ENCODE measurements around the gene TAF11L3. TPM values are rescaled to one million over a fixed set of nuclear protein-coding genes. Genes with fewer than 3 reads are reported as not detected.
"Not testable (repeated sequence)": the region's sequence is repeated elsewhere in the genome, so short reads cannot be mapped to it uniquely, and the experiment has no call there.

The TAF11L3 gene
- total and polyA plus RNA-seq, 9 of the 15 experiments (the other 6 are each of a cell fraction or from before 2014, with no cell fraction given), result 0.20 TPM; not detected in 8

DNA sequence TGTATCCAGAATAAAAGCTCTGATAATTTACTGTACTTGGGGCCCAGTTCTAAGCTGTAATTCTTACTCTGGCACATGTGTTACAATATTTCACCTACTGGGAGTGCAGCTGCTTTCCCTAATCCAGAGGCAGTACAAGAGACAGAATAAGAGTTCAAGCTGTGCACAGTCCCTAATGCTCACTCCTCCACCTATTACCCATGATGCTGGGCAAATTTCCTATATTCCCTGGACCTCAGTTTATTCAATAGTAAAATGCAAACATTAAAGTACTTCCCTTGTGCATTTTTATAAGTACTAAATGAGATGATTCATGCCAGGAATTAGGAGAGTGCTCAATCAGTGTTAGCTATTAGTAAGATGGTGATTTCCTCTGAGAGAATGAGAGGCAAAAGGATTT, 48.1 kb upstream of the TAF11L3 start (continued):
- TF ChIP-seq, protein P1, sequence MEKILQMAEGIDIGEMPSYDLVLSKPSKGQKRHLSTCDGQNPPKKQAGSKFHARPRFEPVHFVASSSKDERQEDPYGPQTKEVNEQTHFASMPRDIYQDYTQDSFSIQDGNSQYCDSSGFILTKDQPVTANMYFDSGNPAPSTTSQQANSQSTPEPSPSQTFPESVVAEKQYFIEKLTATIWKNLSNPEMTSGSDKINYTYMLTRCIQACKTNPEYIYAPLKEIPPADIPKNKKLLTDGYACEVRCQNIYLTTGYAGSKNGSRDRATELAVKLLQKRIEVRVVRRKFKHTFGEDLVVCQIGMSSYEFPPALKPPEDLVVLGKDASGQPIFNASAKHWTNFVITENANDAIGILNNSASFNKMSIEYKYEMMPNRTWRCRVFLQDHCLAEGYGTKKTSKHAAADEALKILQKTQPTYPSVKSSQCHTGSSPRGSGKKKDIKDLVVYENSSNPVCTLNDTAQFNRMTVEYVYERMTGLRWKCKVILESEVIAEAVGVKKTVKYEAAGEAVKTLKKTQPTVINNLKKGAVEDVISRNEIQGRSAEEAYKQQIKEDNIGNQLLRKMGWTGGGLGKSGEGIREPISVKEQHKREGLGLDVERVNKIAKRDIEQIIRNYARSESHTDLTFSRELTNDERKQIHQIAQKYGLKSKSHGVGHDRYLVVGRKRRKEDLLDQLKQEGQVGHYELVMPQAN (IDR thresholded peaks at IDR 0.05; ENCODE audit: borderline replicate concordance), result no peak

GRCh38 chr5:17475064-17475463, 43.1 kb upstream of the TAF11L3 start:
- intact Hi-C loops (cut with micrococcal nuclease); H3K4me1 ChIP-seq (replicated peaks in 1 of 2; ENCODE audit: control insufficient read depth in 2 of 2, insufficient read depth in 2 of 2, low read length in 2 of 2); H2AFZ ChIP-seq (ENCODE audit: low read depth, low read length); POLR2A ChIA-PET; H3K4me2 ChIP-seq (ENCODE audit: insufficient read depth, low read length); H3K36me3 ChIP-seq (ENCODE audit: control insufficient read depth, insufficient read depth, low read length); BruUV-seq (replicated peaks); FAIRE-seq; H3K27me3 ChIP-seq (ENCODE audit: control insufficient read depth in 2 of 2, insufficient read depth in 2 of 2, low read length in 2 of 2); H3K9me3 ChIP-seq (replicated peaks; ENCODE audit: control insufficient read depth, insufficient read depth, low read depth, low read length); H3K4me3 ChIP-seq; H3K79me2 ChIP-seq (ENCODE audit: control insufficient read depth, insufficient read depth, low read length); CTCF ChIA-PET (ENCODE audit: low intra/inter-chr PET ratio); H4K20me1 ChIP-seq (replicated peaks; ENCODE audit: control insufficient read depth, insufficient read depth, low read length); ATAC-seq; H3K9me1 ChIP-seq (ENCODE audit: control insufficient read depth, insufficient read depth, low read length); H3K27ac ChIP-seq (ENCODE audit: extremely low read depth, low read depth, low read length); H3K9ac ChIP-seq (ENCODE audit: insufficient read depth in 1 of 2, low read depth in 2 of 2, low read length in 2 of 2); DNase-seq (ENCODE audit: extremely low read depth in 1 of 4, low spot score in 3 of 4): not testable (repeated sequence)
- in situ Hi-C loops (cut with MboI), result loop anchor here (25.0 kb wide), 1 partner anchor 837 kb away; no protein-coding TSS in a partner anchor

GRCh38 chr5:17477043-17477442, 41.1 kb upstream of the TAF11L3 start:
- CTCF ChIA-PET (ENCODE audit: low intra/inter-chr PET ratio), result no interaction called here
- Histone ChIP-seq H3K27me3 (ENCODE audit: control insufficient read depth in 2 of 2, insufficient read depth in 2 of 2, low read length in 2 of 2) (no peaks in the 10 kb centered on the region), H3K4me2 (ENCODE audit: insufficient read depth, low read length) (no peak overlapping the region), H3K79me2 (ENCODE audit: control insufficient read depth, insufficient read depth, low read length) (no peaks in the 10 kb centered on the region), H3K9ac (ENCODE audit: insufficient read depth in 1 of 2, low read depth in 2 of 2, low read length in 2 of 2) (no peak overlapping the region), H3K4me1 (replicated peaks in 1 of 2; ENCODE audit: control insufficient read depth in 2 of 2, insufficient read depth in 2 of 2, low read length in 2 of 2) (no peaks in the 10 kb centered on the region), H4K20me1 (replicated peaks; ENCODE audit: control insufficient read depth, insufficient read depth, low read length) (no peaks in the 10 kb centered on the region), H3K4me3 (no peak overlapping the region), H3K36me3 (ENCODE audit: control insufficient read depth, insufficient read depth, low read length) (no peaks in the 10 kb centered on the region), H3K27ac (ENCODE audit: extremely low read depth, low read depth, low read length) (no peak overlapping the region), H2AFZ (ENCODE audit: low read depth, low read length) (no peak overlapping the region), H3K9me3 (replicated peaks; ENCODE audit: control insufficient read depth, insufficient read depth, low read depth, low read length) (no peaks in the 10 kb centered on the region), H3K9me1 (ENCODE audit: control insufficient read depth, insufficient read depth, low read length) (no peaks in the 10 kb centered on the region)
- DNase-seq (ENCODE audit: extremely low read depth in 1 of 4, low spot score in 3 of 4), result no peak
- intact Hi-C loops (cut with micrococcal nuclease), result no loop called here
- in situ Hi-C loops (cut with MboI), result loop anchor here (25.0 kb wide), 1 partner anchor 835 kb away; no protein-coding TSS in a partner anchor
- WGBS (ENCODE audit: insufficient coverage, low coverage, missing lambda C conversion rate), result 0% methylated on average over 3 of the region's 3 CpGs
- FAIRE-seq, result no peak
- POLR2A ChIA-PET, result interaction anchor here (0.6 to 0.7 kb wide), 2 partner anchors 8 to 9 kb away, joined by 3 to 4 read pairs; no protein-coding TSS in a partner anchor
- ATAC-seq, result no peak
- BruUV-seq (replicated peaks), result no TSS peak
- TF ChIP-seq, protein P2, sequence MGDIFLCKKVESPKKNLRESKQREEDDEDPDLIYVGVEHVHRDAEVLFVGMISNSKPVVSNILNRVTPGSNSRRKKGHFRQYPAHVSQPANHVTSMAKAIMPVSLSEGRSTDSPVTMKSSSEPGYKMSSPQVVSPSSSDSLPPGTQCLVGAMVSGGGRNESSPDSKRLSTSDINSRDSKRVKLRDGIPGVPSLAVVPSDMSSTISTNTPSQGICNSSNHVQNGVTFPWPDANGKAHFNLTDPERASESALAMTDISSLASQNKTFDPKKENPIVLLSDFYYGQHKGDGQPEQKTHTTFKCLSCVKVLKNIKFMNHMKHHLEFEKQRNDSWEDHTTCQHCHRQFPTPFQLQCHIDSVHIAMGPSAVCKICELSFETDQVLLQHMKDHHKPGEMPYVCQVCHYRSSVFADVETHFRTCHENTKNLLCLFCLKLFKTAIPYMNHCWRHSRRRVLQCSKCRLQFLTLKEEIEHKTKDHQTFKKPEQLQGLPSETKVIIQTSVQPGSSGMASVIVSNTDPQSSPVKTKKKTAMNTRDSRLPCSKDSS (IDR thresholded peaks at IDR 0.05; ENCODE audit: low read depth, partially characterized antibody), result no peak
- TF ChIP-seq, protein P3, sequence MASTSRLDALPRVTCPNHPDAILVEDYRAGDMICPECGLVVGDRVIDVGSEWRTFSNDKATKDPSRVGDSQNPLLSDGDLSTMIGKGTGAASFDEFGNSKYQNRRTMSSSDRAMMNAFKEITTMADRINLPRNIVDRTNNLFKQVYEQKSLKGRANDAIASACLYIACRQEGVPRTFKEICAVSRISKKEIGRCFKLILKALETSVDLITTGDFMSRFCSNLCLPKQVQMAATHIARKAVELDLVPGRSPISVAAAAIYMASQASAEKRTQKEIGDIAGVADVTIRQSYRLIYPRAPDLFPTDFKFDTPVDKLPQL (IDR thresholded peaks at IDR 0.05; ENCODE audit: extremely low read depth, insufficient read length), result no peak
- TF ChIP-seq PBX2 (CRISPR knock-in tag; IDR thresholded peaks at IDR 0.05; ENCODE audit: low read depth) (no peak), PBX2 (tag; conservative IDR thresholded peaks at IDR 0.05; ENCODE audit: low read depth) (no peak), ETS2 (tag; IDR thresholded peaks at IDR 0.05; ENCODE audit: borderline replicate concordance, poor library complexity, severe bottlenecking) (no peak)
